K562 (cell line): ENCODE results near the gene RBX1. TPM values are rescaled to one million over a fixed set of nuclear protein-coding genes. Genes with fewer than 3 reads are reported as not detected.

Source experiments
- ATAC-seq: fragments of 200-7000 bp; cut with Tn5 transposase; 3 replicates; pipeline ENCODE4 v1.9.1; 2020; ENCODE audit warnings: moderate library complexity
- BruUV-seq: library from RNA; stranded (reverse); fragments of 400-500 nt; replicated peaks from 2 replicates; lab custom pipeline; 2021; lab: Mats Ljungman, UMichigan
- CTCF ChIA-PET: fragments of 300-600 bp; formaldehyde crosslinking; extraction: SDS; loops from one replicate; lab custom pipeline; 2021; ENCODE audit warnings: low intra/inter-chr PET ratio; lab: Yijun Ruan, JAX
- POLR2A ChIA-PET: fragments of 300-600, 350-650 bp; sonication (Branson Sonifier 250); formaldehyde crosslinking; extraction: SDS; loops from one replicate; lab custom pipeline; 2021; ENCODE audit warnings: antibody characterized with exemption, inconsistent platforms; lab: Yijun Ruan, JAX
- DNase-seq, 4 experiments: peaks; one replicate each; pipeline versions ENCODE4 v3.0.0 to v3.0.0-alpha.2; 2011 to 2018; ENCODE audit warnings: low spot score in 3 of 4, mixed read lengths in 3 of 4; ENCODE audit errors: extremely low read depth in 1 of 4
- FAIRE-seq: peaks from 2 replicates; lab custom pipeline; 2011; peaks lifted over from hg19 to GRCh38; lab: Jason Lieb, UNC
- H2AFZ ChIP-seq: 2 replicates; pipeline ENCODE4 v1.6.0; 2011; ENCODE audit warnings: low read depth, low read length, control low read depth, inconsistent platforms
- H3K27ac ChIP-seq: fragments of 200-600 bp; 3 replicates; pipeline ENCODE4 v1.8.0; 2011; ENCODE audit warnings: low read depth, mild to moderate bottlenecking, control low read depth, inconsistent platforms, low read length, moderate library complexity, mixed read lengths; ENCODE audit errors: extremely low read depth
- H3K27me3 ChIP-seq, 2 experiments: fragments of 300-600 bp in 1 of 2; 2 replicates in 1 of 2; 3 replicates in 1 of 2; pipeline versions ENCODE4 v1.6.0 to v1.8.0; 2011; ENCODE audit warnings: inconsistent platforms in 2 of 2, low read length in 2 of 2, mild to moderate bottlenecking in 1 of 2, mixed read lengths in 1 of 2, moderate library complexity in 1 of 2; ENCODE audit not compliant: control insufficient read depth in 2 of 2, insufficient read depth in 2 of 2
- H3K36me3 ChIP-seq: fragments of 300-600 bp; 3 replicates; pipeline ENCODE4 v1.8.0; 2011; ENCODE audit warnings: mild to moderate bottlenecking, low read length, inconsistent platforms; ENCODE audit not compliant: control insufficient read depth, insufficient read depth
- H3K4me1 ChIP-seq, 2 experiments: fragments of 200-600 bp in 1 of 2; replicated peaks in 1 of 2; 2 replicates in 1 of 2; 3 replicates in 1 of 2; pipeline versions ENCODE4 v1.5.1 to v1.8.0; 2011; ENCODE audit warnings: inconsistent platforms in 2 of 2, low read length in 2 of 2, mild to moderate bottlenecking in 1 of 2, mixed read lengths in 1 of 2, moderate library complexity in 1 of 2; ENCODE audit not compliant: control insufficient read depth in 2 of 2, insufficient read depth in 2 of 2
- H3K4me2 ChIP-seq: 2 replicates; pipeline ENCODE4 v1.6.1; 2011; ENCODE audit warnings: low read length, control low read depth, inconsistent platforms, mixed read lengths; ENCODE audit not compliant: insufficient read depth
- H3K4me3 ChIP-seq: fragments of 200-600 bp; sonication (generic), shearing (Covaris generic); 2 replicates; pipeline ENCODE4 v1.5.1; 2016; ENCODE audit warnings: control low read depth, inconsistent platforms
- H3K79me2 ChIP-seq: fragments of 200-600 bp; 3 replicates; pipeline ENCODE4 v1.8.0; 2011; ENCODE audit warnings: low read length, inconsistent platforms; ENCODE audit not compliant: control insufficient read depth, insufficient read depth
- H3K9ac ChIP-seq, 2 experiments: 2 replicates each; pipeline versions ENCODE4 v1.6.0 to v1.6.1; 2011; ENCODE audit warnings: low read depth in 2 of 2, low read length in 2 of 2, control low read depth in 1 of 2, inconsistent platforms in 1 of 2, mild to moderate bottlenecking in 1 of 2, mixed read lengths in 1 of 2; ENCODE audit not compliant: insufficient read depth in 1 of 2
- H3K9me1 ChIP-seq: one replicate; pipeline ENCODE4 v1.6.0; 2011; ENCODE audit warnings: inconsistent platforms, mild to moderate bottlenecking, low read length, moderate library complexity; ENCODE audit not compliant: control insufficient read depth, insufficient read depth
- H3K9me3 ChIP-seq: replicated peaks from 2 replicates; pipeline ENCODE4 v1.5.1; 2011; ENCODE audit warnings: low read depth, low read length, inconsistent platforms; ENCODE audit not compliant: control insufficient read depth, insufficient read depth
- H4K20me1 ChIP-seq: replicated peaks from 2 replicates; pipeline ENCODE4 v1.6.1; 2011; ENCODE audit warnings: low read length, inconsistent platforms, mixed read lengths; ENCODE audit not compliant: control insufficient read depth, insufficient read depth
- E2F3 ChIP-seq: fragments of 250-450 bp; sonication (Bioruptor Pico); IDR thresholded peaks from 2 replicates; pipeline ENCODE4 v1.4.0; 2020; ENCODE audit warnings: mild to moderate bottlenecking
- JUND ChIP-seq, 2 experiments: IDR thresholded peaks; 2 replicates in 1 of 2; 3 replicates in 1 of 2; pipeline ENCODE4 v1.6.1; 2011; ENCODE audit warnings: borderline replicate concordance in 2 of 2, low read depth in 2 of 2, low read length in 2 of 2, improper control_type of control experiment in 1 of 2, missing biosample characterization in 1 of 2, missing genetic modification characterization in 1 of 2, missing genetic modification reagents in 1 of 2
- KDM2B ChIP-seq: fragments of 250-450 bp; sonication (Bioruptor Pico); IDR thresholded peaks from 2 replicates; pipeline ENCODE4 v1.8.0; 2021; ENCODE audit warnings: mild to moderate bottlenecking, moderate library complexity
- MYNN ChIP-seq, 2 experiments: sonication (generic); formaldehyde crosslinking in 1 of 2; IDR thresholded peaks; 2 replicates each; pipeline versions ENCODE4 v1.5.0 to v1.6.1; 2016 to 2020; ENCODE audit warnings: antibody characterized with exemption in 1 of 2, missing genetic modification reagents in 1 of 2
- PTTG1 ChIP-seq: fragments of 450-650 bp; IDR thresholded peaks from 2 replicates; pipeline ENCODE4 v1.6.1; 2016; ENCODE audit warnings: low read depth, mild to moderate bottlenecking, missing genetic modification characterization, missing compliant biosample characterization
- SMAD2 ChIP-seq: fragments of 150-350 bp; IDR thresholded peaks from 2 replicates; pipeline ENCODE4 v1.6.1; 2014; ENCODE audit warnings: low read depth, mild to moderate bottlenecking, low read length
- TAF1 ChIP-seq: IDR thresholded peaks from 2 replicates; pipeline ENCODE4 v1.6.1; 2011; ENCODE audit warnings: mild to moderate bottlenecking, low read length, moderate library complexity; ENCODE audit not compliant: insufficient read depth, control insufficient read depth, severe bottlenecking; ENCODE audit errors: extremely low read depth
- U2AF1 ChIP-seq: fragments of 200-400 bp; formaldehyde crosslinking; optimal IDR thresholded peaks from 2 replicates; pipeline ENCODE3; 2017; ENCODE audit warnings: mild to moderate bottlenecking, low read depth, low read length, moderate library complexity
- WGBS: fragments of 100-300 bp; shearing (Covaris generic); methylation state at CpG from one replicate; pipeline ENCODE4 v1.1.6; 2016; ENCODE audit warnings: low coverage, mixed read lengths; ENCODE audit not compliant: insufficient coverage; ENCODE audit errors: missing lambda C conversion rate; 5-methylcytosine and 5-hydroxymethylcytosine counted together
- in situ Hi-C: fragments of 300-500 bp; cut with MboI; formaldehyde crosslinking; loops from 4 replicates; pipeline ENCODE4 v1.15.0; 2018; ENCODE audit warnings: inconsistent platforms, mixed read lengths
- intact Hi-C: fragments of 100-400 bp; cut with micrococcal nuclease; formaldehyde crosslinking; loops from 2 replicates; pipeline ENCODE4 v1.14.2; 2022
- polyA plus RNA-seq, 8 experiments: library from polyadenylated mRNA; depleted of rRNA in 4 of 8; stranded (reverse) in 5 of 8; unstranded in 3 of 8; fragments of >200 nt; fragmentation: Nextera tagmentation in 2 of 8; fragmentation: Illumina TruSeq in 1 of 8; extraction: Ambion mirVana in 2 of 8; extraction: Trizol in 1 of 8; gene quantifications; 2 replicates each; pipeline versions ENCODE4 v1.2.1 to v1.2.3, GENCODE V29; 2011 to 2014; ENCODE audit warnings: inconsistent platforms in 1 of 8, missing spikeins in 1 of 8
- total RNA-seq, 7 experiments: library from RNA; depleted of rRNA in 6 of 7; stranded (reverse); fragments of >200 nt in 6 of 7; fragmentation: Illumina TruSeq in 2 of 7; extraction: Trizol in 2 of 7; gene quantifications; 2 replicates each; pipeline versions ENCODE4 v1.2.1 to v1.2.3, GENCODE V29; 2011 to 2021; ENCODE audit warnings: low replicate concordance in 1 of 7

RBX1 gene
- total and polyA plus RNA-seq, 9 of the 15 experiments (the other 6 are each of a cell fraction or from before 2014, with no cell fraction given) = 44.0 to 259 (median 67.9) TPM

GRCh38 chr22:40919446-40919845 lies 31.7 kb upstream of the RBX1 start:
- in situ Hi-C loops (no loop called here), intact Hi-C loops (no loop called here)
- Histone ChIP-seq H3K4me3 (no peak overlapping the region), H3K4me1 (no peaks in the 10 kb centered on the region), H3K36me3 (peaks cover 22% of the 10 kb centered on the region; the same call in 2 of the 3 replicates), H3K79me2 (no peaks in the 10 kb centered on the region), H3K27ac (no peak overlapping the region), H3K9ac (no peak overlapping the region), H3K9me3 (no peaks in the 10 kb centered on the region), H3K4me2 (no peak overlapping the region), H4K20me1 (no peaks in the 10 kb centered on the region), H3K27me3 (no peaks in the 10 kb centered on the region), H2AFZ (no peak overlapping the region), H3K9me1 (no peaks in the 10 kb centered on the region)
- POLR2A ChIA-PET = interaction anchor here (0.6 kb wide), 1 partner anchor 422 kb away, joined by 3 read pairs; no protein-coding TSS in a partner anchor
- TF ChIP-seq MYNN (IDR thresholded peaks at IDR 0.05) (no peak), MYNN (CRISPR knock-in tag; IDR thresholded peaks at IDR 0.05) (no peak), TAF1 (no peak), PTTG1 (tag) (no peak), SMAD2 (no peak), U2AF1 (no peak), KDM2B (no peak), JUND (IDR thresholded peaks at IDR 0.05; ENCODE audit: borderline replicate concordance, low read depth, low read length) (no peak), JUND (tag; IDR thresholded peaks at IDR 0.05; ENCODE audit: borderline replicate concordance, low read depth, low read length) (no peak), E2F3 (CRISPR knock-in tag) (no peak)
- no peak for FAIRE-seq
- no peak for ATAC-seq
- DNase-seq = no peak
- WGBS = 75% methylated on average over 4 of the region's 5 CpGs
- no TSS peak for BruUV-seq
- CTCF ChIA-PET = no interaction called here
